GM12878 (cell line): Measurements from ENCODE around the gene PHGDH. TPM values are rescaled to one million over a fixed set of nuclear protein-coding genes. Genes with fewer than 3 reads are reported as not detected.

Experiments
- ATAC-seq: fragments of 200-7000 bp; cut with Tn5 transposase; 3 replicates; pipeline ENCODE4 v1.9.1; 2020; ENCODE audit warnings: mild to moderate bottlenecking, moderate library complexity
- BruUV-seq: library from RNA; stranded (reverse); fragments of 400-500 nt; replicated peaks from 2 replicates; lab custom pipeline; 2021; lab: Mats Ljungman, UMichigan
- CTCF ChIA-PET: fragments of 300-600 bp; sonication (Branson Sonifier 250); formaldehyde crosslinking; extraction: SDS; loops from one replicate; lab custom pipeline; 2021; ENCODE audit warnings: inconsistent platforms; lab: Yijun Ruan, JAX
- POLR2A ChIA-PET: fragments of 350-600 bp; formaldehyde crosslinking; extraction: SDS; loops from one replicate; lab custom pipeline; 2021; ENCODE audit warnings: inconsistent platforms; lab: Charles Lee
- RAD21 ChIA-PET: fragments of 300-600 bp; sonication (Branson Sonifier 250); formaldehyde crosslinking; loops from one replicate; lab custom pipeline; 2023; ENCODE audit warnings: antibody characterized with exemption; ENCODE audit not compliant: unreplicated experiment; lab: Charles Lee
- SMC1A ChIA-PET: fragments of 300-600 bp; sonication (Branson Sonifier 250); formaldehyde crosslinking; loops from one replicate; lab custom pipeline; 2023; ENCODE audit not compliant: unreplicated experiment, uncharacterized antibody; lab: Charles Lee
- DNase-seq: peaks from one replicate; pipeline ENCODE4 v3.0.0-alpha.2; 2011; ENCODE audit warnings: low read depth, low spot score
- FAIRE-seq: peaks from 3 replicates; lab custom pipeline; 2011; peaks lifted over from hg19 to GRCh38; lab: Jason Lieb, UNC
- H2AFZ ChIP-seq: 2 replicates; pipeline ENCODE4 v1.6.0; 2011; ENCODE audit warnings: low read depth, low read length, control low read depth; ENCODE audit not compliant: control insufficient read depth
- H3K27ac ChIP-seq: 2 replicates; pipeline ENCODE4 v1.5.1; 2011; ENCODE audit warnings: control low read depth; ENCODE audit not compliant: control insufficient read depth, insufficient read depth
- H3K27me3 ChIP-seq, 2 experiments: replicated peaks in 1 of 2; 2 replicates each; pipeline versions ENCODE4 v1.6.0 to v1.6.1; 2011; ENCODE audit warnings: low read length in 1 of 2; ENCODE audit not compliant: control insufficient read depth in 2 of 2, insufficient read depth in 2 of 2
- H3K36me3 ChIP-seq, 2 experiments: 2 replicates each; pipeline ENCODE4 v1.5.1; 2011; ENCODE audit warnings: low read length in 1 of 2; ENCODE audit not compliant: control insufficient read depth in 2 of 2, insufficient read depth in 2 of 2
- H3K4me1 ChIP-seq: 2 replicates; pipeline ENCODE4 v1.6.1; 2011; ENCODE audit warnings: mild to moderate bottlenecking, low read length, moderate library complexity, mixed read lengths; ENCODE audit not compliant: control insufficient read depth, insufficient read depth
- H3K4me2 ChIP-seq: 2 replicates; pipeline ENCODE4 v1.6.0; 2011; ENCODE audit warnings: control low read depth; ENCODE audit not compliant: control insufficient read depth, insufficient read depth
- H3K4me3 ChIP-seq: fragments of 200-600 bp; sonication (generic); 2 replicates; pipeline ENCODE4 v1.5.1; 2016
- H3K79me2 ChIP-seq: 2 replicates; pipeline ENCODE4 v1.6.0; 2011; ENCODE audit warnings: low read length; ENCODE audit not compliant: control insufficient read depth, insufficient read depth
- H3K9ac ChIP-seq: 2 replicates; pipeline ENCODE4 v1.8.0; 2011; ENCODE audit warnings: low read length, control low read depth, mixed read lengths; ENCODE audit not compliant: control insufficient read depth, insufficient read depth
- H3K9me3 ChIP-seq: replicated peaks from 3 replicates; pipeline ENCODE4 v1.5.1; 2011; ENCODE audit warnings: mild to moderate bottlenecking, low read length; ENCODE audit not compliant: control insufficient read depth, insufficient read depth
- H4K20me1 ChIP-seq: 2 replicates; pipeline ENCODE4 v1.6.0; 2011; ENCODE audit not compliant: control insufficient read depth, insufficient read depth
- CHD1 ChIP-seq: IDR thresholded peaks from 2 replicates; pipeline ENCODE4 v1.6.1; 2012; ENCODE audit warnings: low read depth, low read length, improper control_type of control experiment
- EGR1 ChIP-seq, 2 experiments: IDR thresholded peaks; 1 replicate in 1 of 2; 2 replicates in 1 of 2; pipeline ENCODE4 v1.6.1; 2011 to 2012; ENCODE audit warnings: low read depth in 2 of 2, low read length in 2 of 2, borderline replicate concordance in 1 of 2, mild to moderate bottlenecking in 1 of 2, moderate library complexity in 1 of 2
- HDGF ChIP-seq: fragments of 450-650 bp; IDR thresholded peaks from 2 replicates; pipeline ENCODE4 v1.6.1; 2016; ENCODE audit warnings: antibody characterized with exemption
- MYB ChIP-seq: fragments of 150-350 bp; IDR thresholded peaks from 2 replicates; pipeline ENCODE4 v1.6.1; 2014; ENCODE audit warnings: mild to moderate bottlenecking, low read depth, low read length, borderline replicate concordance
- NR2F1 ChIP-seq: fragments of 450-650 bp; conservative IDR thresholded peaks from 2 replicates; pipeline ENCODE4 v1.6.1; 2017; ENCODE audit warnings: mild to moderate bottlenecking
- RBBP5 ChIP-seq: fragments of 200-600 bp; sonication (generic); conservative IDR thresholded peaks from 2 replicates; pipeline ENCODE4 v1.6.1; 2016
- TAF1 ChIP-seq: IDR thresholded peaks from 2 replicates; pipeline ENCODE4 v1.6.1; 2011; ENCODE audit warnings: mild to moderate bottlenecking, low read depth, low read length, borderline replicate concordance
- WRNIP1 ChIP-seq: IDR thresholded peaks from 2 replicates; pipeline ENCODE4 v1.6.1; 2011; ENCODE audit warnings: low read depth, low read length, improper control_type of control experiment, borderline replicate concordance
- in situ Hi-C: fragments of 300-500 bp; cut with MboI; formaldehyde crosslinking; loops from 9 replicates; pipeline ENCODE4 v1.14.3; 2018; ENCODE audit warnings: mixed read lengths
- intact Hi-C: fragments of 100-400 bp; cut with micrococcal nuclease; formaldehyde crosslinking; loops from one replicate; pipeline ENCODE4 v1.14.2; 2022; ENCODE audit not compliant: unreplicated experiment
- polyA plus RNA-seq, 11 experiments: library from polyadenylated mRNA; depleted of rRNA in 4 of 11; unstranded in 6 of 11; stranded (reverse) in 5 of 11; fragments of >200 nt; fragmentation: Nextera tagmentation in 4 of 11; fragmentation: Illumina TruSeq in 1 of 11; extraction: Ambion mirVana in 4 of 11; extraction: Trizol in 1 of 11; gene quantifications; 1 replicate in 1 of 11; 2 replicates in 10 of 11; pipeline versions ENCODE4 v1.2.1 to v1.2.3, GENCODE V29; 2011 to 2016; ENCODE audit warnings: inconsistent platforms in 2 of 11, missing spikeins in 2 of 11, low read depth in 1 of 11
- total RNA-seq, 4 experiments: library from RNA; depleted of rRNA in 3 of 4; stranded (reverse); fragments of >200 nt in 3 of 4; fragmentation: Illumina TruSeq in 1 of 4; extraction: Trizol in 1 of 4; gene quantifications; 2 replicates each; pipeline versions ENCODE4 v1.2.1 to v1.2.3, GENCODE V29; 2013 to 2021
- TF ChIP-seq, protein P1 (sequence below): fragments of 450-650 bp; formaldehyde crosslinking; IDR thresholded peaks from 2 replicates; pipeline ENCODE4 v1.4.0; 2022; ENCODE audit warnings: mild to moderate bottlenecking, moderate library complexity
- TF ChIP-seq, protein P2 (sequence below): IDR thresholded peaks from 2 replicates; pipeline ENCODE4 v1.6.1; 2011; ENCODE audit warnings: low read depth, mild to moderate bottlenecking, low read length, moderate library complexity, borderline replicate concordance; ENCODE audit errors: extremely low read depth

Gene PHGDH
- total and polyA plus RNA-seq, 10 of the 15 experiments (the other 5 are each of a cell fraction or from before 2014, with no cell fraction given) = 3.9 to 47.8 (median 25.9) TPM

DNA sequence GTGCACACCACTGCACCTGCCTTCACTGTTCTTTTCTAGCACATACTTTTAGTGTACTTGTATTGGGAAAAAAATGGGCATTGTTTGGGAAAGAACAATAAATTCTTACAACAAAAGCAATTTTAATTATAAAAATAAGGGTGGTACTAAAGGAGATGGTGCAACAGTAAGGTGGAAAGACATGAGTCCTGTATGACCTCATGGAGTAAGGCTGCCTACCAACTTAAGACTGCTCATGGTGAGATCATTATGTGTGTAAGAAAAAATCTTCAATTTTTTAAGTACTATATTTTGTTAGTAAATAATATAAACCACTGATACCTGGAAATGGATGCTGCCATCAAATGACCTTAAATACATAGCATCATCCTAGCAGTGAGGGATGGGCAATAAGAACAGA is 29.6 kb upstream of the PHGDH start:
- Histone ChIP-seq H3K9me3 (no peaks in the 10 kb centered on the region), H3K4me3 (no peak overlapping the region), H3K27ac (no peak overlapping the region), H3K4me1 (no peaks in the 10 kb centered on the region), H3K9ac (no peak overlapping the region), H4K20me1 (no peaks in the 10 kb centered on the region), H3K27me3 (peaks cover 0 to 2% of the 10 kb centered on the region in 2 experiments; a peak in 1 of 4 replicates), H3K79me2 (no peaks in the 10 kb centered on the region), H3K4me2 (no peak overlapping the region), H2AFZ (no peak overlapping the region), H3K36me3 (no peaks in the 10 kb centered on the region)
- BruUV-seq = no TSS peak
- CTCF ChIA-PET = interaction anchor here (0.5 kb wide), 1 partner anchor 71 kb away, joined by 3 read pairs; no protein-coding TSS in a partner anchor
- intact Hi-C loops = no loop called here
- POLR2A ChIA-PET = no interaction called here
- TF ChIP-seq, protein P1, sequence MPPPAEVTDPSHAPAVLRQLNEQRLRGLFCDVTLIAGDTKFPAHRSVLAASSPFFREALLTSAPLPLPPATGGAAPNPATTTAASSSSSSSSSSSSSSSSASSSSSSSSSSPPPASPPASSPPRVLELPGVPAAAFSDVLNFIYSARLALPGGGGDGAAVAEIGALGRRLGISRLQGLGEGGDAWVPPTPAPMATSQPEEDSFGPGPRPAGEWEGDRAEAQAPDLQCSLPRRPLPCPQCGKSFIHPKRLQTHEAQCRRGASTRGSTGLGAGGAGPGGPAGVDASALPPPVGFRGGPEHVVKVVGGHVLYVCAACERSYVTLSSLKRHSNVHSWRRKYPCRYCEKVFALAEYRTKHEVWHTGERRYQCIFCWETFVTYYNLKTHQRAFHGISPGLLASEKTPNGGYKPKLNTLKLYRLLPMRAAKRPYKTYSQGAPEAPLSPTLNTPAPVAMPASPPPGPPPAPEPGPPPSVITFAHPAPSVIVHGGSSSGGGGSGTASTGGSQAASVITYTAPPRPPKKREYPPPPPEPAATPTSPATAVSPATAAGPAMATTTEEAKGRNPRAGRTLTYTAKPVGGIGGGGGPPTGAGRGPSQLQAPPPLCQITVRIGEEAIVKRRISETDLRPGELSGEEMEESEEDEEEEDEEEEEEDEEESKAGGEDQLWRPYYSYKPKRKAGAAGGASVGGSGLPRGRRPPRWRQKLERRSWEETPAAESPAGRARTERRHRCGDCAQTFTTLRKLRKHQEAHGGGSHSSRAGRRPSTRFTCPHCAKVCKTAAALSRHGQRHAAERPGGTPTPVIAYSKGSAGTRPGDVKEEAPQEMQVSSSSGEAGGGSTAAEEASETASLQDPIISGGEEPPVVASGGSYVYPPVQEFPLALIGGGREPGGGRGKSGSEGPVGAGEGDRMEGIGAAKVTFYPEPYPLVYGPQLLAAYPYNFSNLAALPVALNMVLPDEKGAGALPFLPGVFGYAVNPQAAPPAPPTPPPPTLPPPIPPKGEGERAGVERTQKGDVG (CRISPR knock-in tag) = no peak
- TF ChIP-seq RBBP5 (no peak), NR2F1 (no peak), TAF1 (no peak), HDGF (no peak), EGR1 (IDR thresholded peaks at IDR 0.05; ENCODE audit: borderline replicate concordance in 1 of 2, low read depth in 2 of 2, low read length in 2 of 2) (no peak), WRNIP1 (no peak), CHD1 (no peak), MYB (no peak)
- TF ChIP-seq, protein P2, sequence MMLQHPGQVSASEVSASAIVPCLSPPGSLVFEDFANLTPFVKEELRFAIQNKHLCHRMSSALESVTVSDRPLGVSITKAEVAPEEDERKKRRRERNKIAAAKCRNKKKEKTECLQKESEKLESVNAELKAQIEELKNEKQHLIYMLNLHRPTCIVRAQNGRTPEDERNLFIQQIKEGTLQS = no peak
- FAIRE-seq = no peak
- no peak for ATAC-seq
- RAD21 ChIA-PET = no interaction called here
- SMC1A ChIA-PET = no interaction called here
- in situ Hi-C loops = no loop called here
- DNase-seq = no peak
